ENCODE data around the gene HSFX3. TPM values are rescaled to one million over a fixed set of nuclear protein-coding genes. Genes with fewer than 3 reads are reported as not detected.
"Not testable (repeated sequence)": the region's sequence is repeated elsewhere in the genome, so short reads cannot be mapped to it uniquely, and the experiment has no call there.

The HSFX3 gene
- total and polyA plus RNA-seq, 2 of the 8 experiments (the other 6 are each of a cell fraction or from before 2014, with no cell fraction given): not detected

- TF ChIP-seq MAX (IDR thresholded peaks at IDR 0.05) (no peak), TBP (IDR thresholded peaks at IDR 0.05; ENCODE audit: low read depth, low read length) (peak; percentile 16; the same call in 1 of the 2 replicates), PHF8 (conservative IDR thresholded peaks at IDR 0.05; ENCODE audit: low read depth, low read length) (0 out of 2 replicates have a peak, but pooled peaks have one; percentile 24), ATF3 (IDR thresholded peaks at IDR 0.05; ENCODE audit: insufficient read depth, low read depth, low read length) (no peak), KDM4A (IDR thresholded peaks at IDR 0.05; ENCODE audit: low read depth, low read length, severe bottlenecking) (no peak), BRCA1 (IDR thresholded peaks at IDR 0.05; ENCODE audit: low read depth, low read length) (no peak)
Observed at GRCh38 chrX:149539283-149540130, 10.2 kb downstream of the HSFX3 start (continued).

GRCh38 chrX:149537474-149537873, 12.2 kb downstream of the HSFX3 start:
- H4K91ac ChIP-seq (replicated peaks; ENCODE audit: insufficient read length, low read length); CTCF ChIA-PET (ENCODE audit: partially characterized antibody); H2BK5ac ChIP-seq (ENCODE audit: low read depth, low read length); H2BK120ac ChIP-seq (replicated peaks; ENCODE audit: low read depth, low read length); H2AFZ ChIP-seq (ENCODE audit: low read length); H3K23me2 ChIP-seq (ENCODE audit: low read depth, low read length); H2BK12ac ChIP-seq (ENCODE audit: low read depth, low read length); H2AK5ac ChIP-seq (ENCODE audit: low read depth, low read length); H3K56ac ChIP-seq (replicated peaks; ENCODE audit: insufficient read length, low read depth, low read length); H2BK20ac ChIP-seq (ENCODE audit: low read length); H3K18ac ChIP-seq (ENCODE audit: extremely low read depth, low read length); H3K27me3 ChIP-seq (replicated peaks in 1 of 4; ENCODE audit: control insufficient read depth in 3 of 4, extremely low read depth in 1 of 4, insufficient read depth in 3 of 4, low read length in 3 of 4); H3K36me3 ChIP-seq (ENCODE audit: control insufficient read depth in 2 of 4, insufficient read depth in 4 of 4, low read length in 3 of 4); H3K79me2 ChIP-seq (ENCODE audit: control insufficient read depth in 1 of 2, insufficient read depth in 2 of 2, low read length in 2 of 2); POLR2A ChIA-PET (ENCODE audit: partially characterized antibody); H3K27ac ChIP-seq (ENCODE audit: low read depth, low read length); H3K14ac ChIP-seq (ENCODE audit: insufficient read length); H3K9me3 ChIP-seq (ENCODE audit: insufficient read depth in 2 of 2, low read depth in 1 of 2, low read length in 1 of 2); H2BK15ac ChIP-seq (ENCODE audit: low read length); H3K9ac ChIP-seq (replicated peaks in 1 of 4; ENCODE audit: extremely low read depth in 1 of 4, low read depth in 3 of 4, low read length in 3 of 4); H3K79me1 ChIP-seq (ENCODE audit: low read depth, low read length); H3K23ac ChIP-seq (ENCODE audit: insufficient read length); H4K20me1 ChIP-seq (replicated peaks in 1 of 2; ENCODE audit: control insufficient read depth in 1 of 2, insufficient read depth in 2 of 2, low read length in 2 of 2); DNase-seq (ENCODE audit: low read depth in 1 of 2, low spot score in 2 of 2); H3K4me1 ChIP-seq (replicated peaks in 1 of 4; ENCODE audit: control insufficient read depth in 3 of 4, insufficient read depth in 4 of 4, low read length in 3 of 4); H4K8ac ChIP-seq (ENCODE audit: extremely low read depth, insufficient read depth, low read length); H3K4me3 ChIP-seq (ENCODE audit: extremely low read depth in 1 of 4, insufficient read depth in 2 of 4, low read depth in 3 of 4, low read length in 4 of 4); H3K4ac ChIP-seq (replicated peaks; ENCODE audit: insufficient read length, low read depth, low read length); H3K4me2 ChIP-seq (ENCODE audit: insufficient read depth in 1 of 2, low read depth in 2 of 2, low read length in 2 of 2); H4K5ac ChIP-seq (ENCODE audit: insufficient read length, low read depth, low read length): not testable (repeated sequence)
- WGBS, 2 experiments (ENCODE audit: extremely low coverage in 1 of 2, insufficient coverage in 1 of 2, insufficient read length in 1 of 2, insufficient replicate concordance in 2 of 2, low coverage in 1 of 2, low lambda C conversion rate in 2 of 2, missing lambda C conversion rate in 1 of 2): 96% methylated on average over 5 of the region's 11 CpGs; no CpG with 5 or more reads in 1 of the 2 experiments
- peak; percentile 92 for FAIRE-seq
